HG03342 (cell line): Measurements from ENCODE around the gene IGFBP7.

Experiments
- ATAC-seq: cut with Tn5 transposase; IDR thresholded peaks from one replicate; pipeline ENCODE4 v1.9.1; 2021; ENCODE audit warnings: mild to moderate bottlenecking, moderate library complexity; ENCODE audit not compliant: unreplicated experiment

IGFBP7 gene

DNA sequence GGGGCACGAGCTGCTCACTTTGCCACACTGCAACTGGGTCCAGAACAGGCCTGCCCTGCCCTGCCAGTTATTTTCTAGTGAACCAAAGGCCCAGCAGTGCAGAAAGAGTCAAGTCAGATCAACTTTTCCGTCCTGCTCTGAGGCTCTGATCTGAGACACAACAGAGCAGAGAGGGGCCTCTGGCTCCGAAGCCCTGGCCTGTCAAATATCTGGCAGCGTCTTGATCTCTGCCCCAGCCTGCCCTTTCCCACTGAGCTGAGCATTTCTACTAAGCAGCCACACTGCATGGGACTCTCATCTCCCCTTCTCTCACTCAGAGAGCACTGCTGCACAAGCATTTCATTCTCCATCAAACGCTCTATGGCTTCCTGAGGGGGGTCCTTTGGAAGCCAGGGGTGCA lies 11.8 kb downstream of the IGFBP7 start:
- ATAC-seq = no peak

DNA sequence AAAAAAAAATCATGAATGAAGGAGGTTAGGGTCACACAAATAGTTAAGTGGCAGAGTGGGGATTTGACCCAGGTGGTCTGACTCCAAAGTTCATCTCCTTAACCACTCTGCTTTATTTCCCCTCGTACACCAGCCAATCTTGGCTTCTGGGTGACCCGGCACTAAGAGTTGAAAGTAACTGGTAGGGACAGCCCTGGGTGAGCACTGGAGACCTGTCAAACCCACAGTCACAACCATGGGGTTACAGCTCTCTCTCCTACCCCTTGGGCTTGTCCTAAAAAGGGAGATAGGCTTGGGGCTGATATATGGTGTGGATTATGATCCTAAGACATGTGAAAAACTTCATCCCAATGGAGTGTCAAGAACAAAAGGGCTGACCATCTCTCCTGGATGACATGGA lies 12.5 kb downstream of the IGFBP7 start:
- no peak for ATAC-seq

DNA sequence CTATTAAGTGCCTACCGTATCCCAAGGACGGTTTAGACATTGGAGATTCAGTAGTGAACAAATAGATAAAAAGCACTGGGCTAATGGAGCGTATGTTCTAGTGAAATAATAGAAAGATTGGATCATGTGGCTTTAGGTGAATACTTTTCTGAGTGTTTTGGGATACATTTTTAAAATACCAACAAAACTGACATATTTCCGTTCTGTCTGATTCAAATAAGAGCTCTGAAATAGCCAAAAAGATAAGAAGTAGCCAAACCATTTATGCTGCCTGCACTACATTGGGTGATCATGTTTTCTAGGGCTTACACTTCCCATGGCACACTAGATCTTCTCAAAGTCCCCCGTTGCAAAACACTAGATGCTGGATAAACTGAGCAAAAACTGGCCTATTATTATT lies 14.2 kb downstream of the IGFBP7 start:
- no peak for ATAC-seq

DNA sequence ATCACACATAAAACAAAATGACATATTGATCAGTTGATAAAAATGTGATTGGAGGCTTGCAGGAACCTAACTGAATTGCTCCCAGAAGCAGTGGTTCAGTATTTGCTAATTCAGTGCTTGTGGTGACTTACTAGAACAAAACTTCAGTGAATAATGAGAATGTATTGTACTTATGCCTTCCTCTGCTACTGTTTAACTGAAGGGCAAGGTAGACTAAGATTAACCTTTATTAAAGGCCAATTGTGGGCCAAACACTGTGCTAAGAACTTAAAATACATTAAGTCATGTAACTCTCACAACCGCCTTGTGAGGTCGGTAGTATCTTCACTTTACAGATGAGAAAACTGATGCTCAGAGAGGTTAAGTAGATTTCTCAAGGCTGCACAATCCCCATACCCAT lies 14.9 kb downstream of the IGFBP7 start:
- no peak for ATAC-seq

DNA sequence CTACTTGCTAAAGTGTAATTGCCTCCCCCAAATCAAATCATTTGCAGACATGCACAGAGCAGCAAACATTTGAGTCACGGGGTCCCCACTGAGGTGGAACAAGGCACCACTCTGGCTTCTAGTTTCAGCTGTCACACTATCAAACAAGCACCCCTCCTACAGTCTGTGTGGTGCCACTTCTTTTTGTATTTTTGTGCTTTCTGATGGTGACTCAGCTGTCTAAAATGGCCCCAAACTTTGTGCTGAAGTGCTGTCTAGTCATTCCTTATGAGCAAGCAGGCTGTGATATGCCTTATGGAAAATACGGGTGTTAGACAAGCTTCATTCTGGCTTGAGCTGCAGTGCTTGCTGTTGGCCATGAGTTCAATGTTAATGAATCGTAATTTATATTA lies 15.4 kb downstream of the IGFBP7 start:
- ATAC-seq = no peak

DNA sequence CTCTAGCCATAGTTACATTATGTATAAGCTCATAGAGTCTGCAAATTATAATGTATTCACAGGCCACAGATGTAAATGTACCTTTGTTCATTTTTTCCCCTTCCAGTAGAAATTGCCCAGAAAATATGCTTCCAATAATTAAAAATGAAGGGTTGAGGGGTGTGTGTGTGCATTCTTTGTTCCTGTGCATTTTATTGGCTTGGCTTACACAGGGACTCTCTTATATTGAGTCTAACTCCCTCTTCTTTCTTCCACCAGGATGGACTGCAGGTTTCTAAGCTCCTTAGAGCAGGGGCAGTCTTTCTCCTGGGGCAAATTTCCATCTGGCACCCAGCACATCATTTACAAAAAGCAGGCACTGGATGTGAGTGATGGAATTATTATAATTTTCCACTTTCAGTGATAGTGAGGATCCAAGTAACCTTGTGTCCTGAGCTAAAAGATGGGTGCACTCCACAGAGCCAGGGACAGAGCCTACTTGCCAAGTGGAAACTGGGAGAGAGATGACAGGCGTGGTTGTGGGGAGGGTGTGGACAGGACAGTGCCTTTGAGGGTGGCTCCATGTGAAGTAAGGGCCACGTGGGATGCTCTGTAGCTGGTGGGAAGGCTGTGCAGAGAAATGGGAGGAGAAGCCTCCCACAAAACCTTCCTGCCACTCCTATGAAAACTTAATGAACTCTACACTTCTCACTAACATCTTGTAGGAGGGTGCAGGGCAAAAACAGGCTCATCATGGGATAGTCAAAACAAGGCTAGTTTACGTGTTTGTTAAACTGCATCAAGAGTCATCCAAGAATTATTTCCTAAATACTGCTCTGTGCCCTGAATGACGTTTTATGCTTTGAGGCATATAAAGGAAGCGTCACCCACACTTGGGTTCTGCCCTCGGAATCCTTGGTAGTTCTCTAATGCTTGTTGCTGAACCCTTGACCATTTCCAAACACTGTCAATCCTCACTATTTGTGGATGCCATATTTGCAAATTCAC lies 16.0 kb downstream of the IGFBP7 start:
- no peak for ATAC-seq

DNA sequence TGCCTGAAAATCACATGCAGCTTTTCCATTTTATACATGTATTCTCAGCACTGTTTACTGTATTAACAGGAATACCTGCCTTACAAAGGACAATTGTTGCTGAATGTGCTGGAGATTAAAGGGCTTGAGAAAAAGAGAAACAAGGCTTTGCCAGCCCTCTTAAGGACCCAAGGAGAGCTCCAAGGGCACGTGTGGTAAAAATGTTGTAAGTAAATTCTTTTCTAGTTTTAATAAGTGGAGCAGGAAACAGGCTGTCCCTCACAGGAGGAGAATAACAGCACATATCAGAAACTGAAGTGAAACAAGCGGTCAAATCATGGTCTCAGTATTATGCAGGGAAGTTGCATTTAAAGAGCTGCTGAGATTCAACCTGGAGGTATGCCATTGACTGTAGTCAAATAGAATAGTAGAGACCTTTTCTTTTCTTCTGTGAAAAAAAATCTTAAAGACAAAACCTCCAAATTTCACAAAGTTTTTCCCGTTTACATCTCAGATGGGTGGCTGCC lies 18.5 kb downstream of the IGFBP7 start:
- no peak for ATAC-seq

DNA sequence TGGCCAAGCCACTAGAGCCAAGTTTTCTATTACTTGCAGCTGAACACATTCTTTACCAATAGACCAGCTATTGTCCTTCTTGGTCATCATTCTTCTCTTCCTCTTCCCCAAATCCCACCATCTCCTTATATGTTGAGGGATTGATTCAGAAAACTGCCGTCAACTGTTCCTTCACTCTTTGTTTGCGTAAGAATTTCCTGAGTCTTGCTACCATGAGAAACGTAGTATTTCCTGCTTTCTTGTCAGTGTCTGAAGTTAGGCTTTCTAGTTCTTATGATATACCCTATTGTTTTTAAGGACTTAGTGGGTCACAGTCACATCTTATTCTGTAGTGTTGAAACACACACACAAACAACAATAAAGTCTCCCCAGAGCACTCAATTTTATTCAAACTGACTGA lies 20.1 kb downstream of the IGFBP7 start:
- no peak for ATAC-seq

DNA sequence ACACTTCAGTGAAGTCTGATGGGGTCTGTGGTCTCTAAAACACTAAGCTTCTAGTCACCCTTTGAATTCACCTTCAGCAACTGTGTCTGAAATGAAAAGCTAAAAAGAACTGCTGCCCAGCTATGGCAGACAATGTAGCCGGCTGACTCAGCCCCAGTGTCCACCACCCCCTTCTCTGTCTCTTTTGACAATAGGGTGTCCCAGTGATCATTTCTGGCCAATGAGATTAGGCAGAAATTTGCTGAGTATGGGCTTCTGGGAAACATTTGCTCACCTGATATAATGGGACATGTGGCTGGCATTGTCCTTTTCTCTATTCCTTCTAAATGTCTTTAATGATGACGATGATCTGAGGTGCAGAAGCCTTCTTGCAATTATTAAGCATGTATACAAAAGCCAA lies 20.6 kb downstream of the IGFBP7 start:
- no peak for ATAC-seq

DNA sequence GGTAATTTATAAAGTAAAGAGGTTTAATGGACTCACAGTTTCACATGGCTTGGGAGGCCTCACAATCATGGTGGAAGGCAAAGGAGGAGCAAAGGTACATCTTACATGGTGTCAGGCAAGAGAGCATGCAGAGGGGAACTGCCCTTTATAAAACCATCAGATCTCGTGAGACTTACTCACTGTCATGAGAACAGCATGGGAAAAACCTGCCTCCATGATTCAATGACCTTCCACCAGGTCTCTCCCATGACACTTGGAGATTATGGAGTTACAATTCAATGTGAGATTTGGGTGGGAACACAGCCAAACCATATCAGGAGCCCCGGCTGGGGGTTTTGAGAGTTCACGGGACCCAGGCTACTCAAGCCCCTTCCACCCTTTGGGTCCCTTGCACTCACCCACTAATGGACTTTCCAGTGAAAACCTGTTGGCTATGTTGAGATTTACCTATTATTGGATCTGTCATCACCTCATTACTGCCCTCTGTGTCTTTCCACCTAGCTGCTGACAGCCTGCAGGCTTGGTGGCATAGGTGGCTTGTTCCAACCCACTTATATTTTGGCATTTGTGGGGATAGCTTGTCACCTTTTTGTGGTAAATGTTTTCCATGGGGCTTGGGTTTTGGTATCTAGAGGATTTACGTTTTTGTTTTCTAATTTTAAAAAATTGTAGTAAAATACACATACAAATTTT lies 24.0 kb downstream of the IGFBP7 start:
- no peak for ATAC-seq

DNA sequence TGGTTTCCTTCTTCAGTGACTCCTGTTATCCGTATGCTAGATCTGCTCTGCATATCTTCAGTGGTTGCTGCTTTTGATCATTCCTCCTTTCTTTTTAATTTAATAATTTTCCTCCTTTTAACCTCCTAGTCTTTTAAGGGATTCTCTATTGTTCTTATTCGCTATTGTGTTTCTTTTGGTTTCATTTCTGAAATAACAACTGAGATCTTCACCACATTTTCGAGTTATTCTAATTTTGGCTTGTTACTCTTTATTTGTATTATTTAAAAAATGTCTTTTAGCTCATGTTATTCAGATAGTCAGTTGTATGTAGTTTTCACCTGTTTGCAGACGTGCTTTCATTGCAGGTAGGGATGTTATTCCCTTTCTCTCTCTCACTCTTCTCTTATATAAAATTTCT lies 24.9 kb downstream of the IGFBP7 start:
- no peak for ATAC-seq

DNA sequence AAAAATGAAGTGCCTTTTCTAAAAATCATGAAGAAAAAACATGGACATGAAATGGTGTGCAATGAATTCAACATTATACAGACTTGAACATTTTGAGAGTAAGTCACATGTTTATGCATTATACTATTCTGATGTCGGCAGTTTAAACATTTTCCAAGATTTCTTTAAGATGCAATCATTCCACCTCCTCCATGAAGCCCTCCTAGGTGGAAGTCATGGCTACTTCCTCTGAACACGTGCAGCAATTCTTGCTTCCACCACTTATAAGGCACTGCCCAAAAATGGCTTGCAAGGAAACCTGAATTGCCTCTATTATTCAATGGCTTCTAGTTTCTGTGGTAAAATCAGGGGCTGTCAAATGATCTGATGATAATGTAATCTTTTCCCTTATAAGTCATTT lies 25.8 kb downstream of the IGFBP7 start:
- no peak for ATAC-seq

DNA sequence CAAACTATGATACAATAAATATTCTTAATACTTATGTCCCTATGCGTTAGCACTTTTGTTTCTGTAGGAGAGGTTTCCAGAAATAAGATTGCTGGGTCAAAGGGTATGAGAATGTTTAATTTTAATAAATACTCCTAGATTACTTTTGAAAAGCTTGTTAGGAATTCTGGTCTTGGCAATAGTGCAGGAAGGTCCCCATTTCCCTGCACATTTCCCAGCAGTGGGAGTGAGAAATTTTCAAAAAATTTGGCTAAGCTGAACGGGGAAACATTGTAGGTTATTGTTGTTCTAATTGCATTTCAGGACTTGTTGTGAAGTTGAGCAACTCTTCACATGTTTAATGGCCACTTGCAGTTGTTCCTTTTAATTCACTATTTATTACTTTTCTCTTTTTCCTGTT lies 27.1 kb downstream of the IGFBP7 start:
- ATAC-seq = no peak

DNA sequence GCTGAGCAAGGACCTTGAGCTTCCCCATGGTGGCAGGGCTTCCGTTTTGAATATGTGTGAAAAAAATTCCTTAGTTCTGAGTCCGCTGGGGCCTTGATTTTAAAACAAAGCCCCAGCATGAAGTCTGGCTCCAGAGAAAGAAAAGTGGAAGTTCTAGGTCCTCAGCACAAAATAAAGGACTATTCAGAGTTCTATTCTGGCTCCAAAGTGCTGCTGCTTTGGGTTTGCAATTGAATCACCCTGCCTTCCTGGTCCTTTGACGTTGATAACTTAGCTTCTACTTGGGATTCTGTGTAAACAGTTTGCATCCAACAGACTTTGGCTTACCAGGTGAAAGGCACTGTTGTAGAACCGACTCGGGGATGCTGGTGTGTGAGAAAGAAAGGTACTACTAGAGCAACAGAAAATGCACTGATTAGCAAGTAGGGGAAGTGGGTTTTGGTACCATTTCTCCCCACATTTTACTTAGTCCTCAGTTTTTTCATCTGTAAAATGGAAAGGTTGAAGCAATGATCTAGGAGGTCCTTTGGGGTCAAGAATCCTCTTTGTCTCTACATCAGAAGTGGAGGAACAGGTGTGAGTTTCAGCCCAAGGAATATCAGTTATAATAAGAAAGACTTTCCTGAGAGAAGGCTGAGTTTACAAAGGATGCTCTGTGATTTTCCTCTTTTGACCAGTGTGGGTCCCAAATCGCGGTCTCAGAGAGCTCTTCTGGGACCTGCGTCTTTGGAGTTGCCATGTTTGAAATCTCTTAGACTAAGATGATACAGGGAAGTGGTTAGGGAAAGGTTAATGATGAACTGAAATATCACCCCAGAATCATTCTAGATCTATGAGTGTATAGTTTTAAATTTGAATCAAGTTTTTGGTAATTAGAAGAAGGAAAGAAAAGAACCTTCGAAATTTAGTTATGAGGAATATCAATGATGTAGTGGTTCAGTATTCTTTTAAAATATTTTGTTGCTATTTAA lies 28.2 kb downstream of the IGFBP7 start:
- no peak for ATAC-seq

DNA sequence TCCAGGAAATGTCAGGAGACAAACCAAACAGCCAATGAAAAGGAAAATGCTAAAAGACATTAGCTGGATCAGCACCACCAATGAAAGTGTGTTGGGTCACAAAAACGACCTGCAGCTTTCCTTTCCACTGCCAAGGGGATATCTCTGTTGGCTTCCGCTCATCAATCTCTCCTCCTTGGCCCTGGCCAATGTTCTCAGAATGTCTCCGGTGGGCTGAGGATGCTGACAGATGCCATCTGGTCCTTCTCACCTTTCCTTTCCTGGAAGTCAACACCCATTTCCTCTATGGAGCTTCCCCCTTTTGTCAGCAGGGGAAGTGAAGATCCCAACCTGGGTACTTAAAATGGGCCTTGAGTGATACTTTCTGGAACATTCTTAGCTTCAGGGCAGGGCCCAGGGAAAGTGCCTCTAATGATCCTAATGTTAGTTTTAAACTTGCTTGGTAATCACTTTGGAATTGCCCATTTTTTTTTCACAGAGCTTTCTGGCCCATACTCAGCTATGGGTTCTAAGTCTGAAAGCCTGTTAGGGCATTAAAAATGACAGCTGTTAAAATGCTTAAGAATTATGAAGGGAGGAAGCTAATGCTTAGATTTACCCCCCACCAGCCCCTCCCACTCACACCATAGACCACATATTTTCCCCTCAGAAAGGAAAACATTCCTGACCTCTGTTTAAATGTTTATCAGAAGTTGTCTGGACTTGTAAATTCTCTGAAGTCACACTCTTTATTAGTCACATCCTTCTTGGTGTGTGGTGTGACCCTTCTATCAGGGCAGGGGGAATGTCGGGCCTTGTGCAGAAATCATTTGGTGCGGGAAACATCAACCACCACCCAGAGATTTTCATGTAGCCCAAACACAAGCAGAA lies 29.2 kb downstream of the IGFBP7 start:
- ATAC-seq = no peak

DNA sequence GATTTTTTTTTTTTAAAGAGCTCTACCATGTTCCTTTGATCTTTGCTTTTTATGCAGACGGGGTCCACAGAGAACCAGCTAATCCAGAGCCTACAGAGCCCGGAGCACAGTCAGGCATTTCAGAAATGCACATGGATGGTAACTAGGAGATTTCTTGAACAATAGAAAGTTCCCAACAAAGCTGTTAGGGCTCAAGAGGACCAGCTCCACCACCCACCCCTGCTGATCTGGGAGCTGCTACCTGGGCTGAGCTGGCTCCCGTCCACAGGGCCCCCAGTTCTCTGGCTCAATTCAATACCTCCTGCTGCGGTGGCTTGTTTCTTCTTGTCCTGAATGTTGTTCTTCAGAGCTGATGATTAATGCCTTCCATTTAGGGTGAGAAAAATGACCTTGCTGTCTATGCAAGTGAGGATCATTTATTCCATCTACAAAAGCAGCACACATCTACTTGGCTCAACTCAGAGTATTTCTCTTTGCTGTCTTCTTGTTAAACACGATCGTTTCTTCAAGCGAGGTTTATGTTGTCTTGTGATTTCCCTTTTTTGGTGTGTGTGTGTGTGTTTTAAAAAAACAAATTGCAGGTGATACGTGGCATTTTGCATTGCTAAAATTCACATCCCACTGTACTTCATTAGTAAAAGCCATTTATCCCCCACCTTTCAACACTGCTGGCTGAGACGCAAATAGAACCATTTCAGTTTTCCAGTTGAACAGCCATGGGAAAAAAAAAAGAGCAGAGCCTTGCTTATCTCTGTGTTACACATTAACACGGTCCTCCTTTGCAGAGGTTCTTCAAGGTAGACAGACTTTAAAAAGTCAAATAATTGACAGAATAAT lies 31.3 kb downstream of the IGFBP7 start:
- no peak for ATAC-seq

DNA sequence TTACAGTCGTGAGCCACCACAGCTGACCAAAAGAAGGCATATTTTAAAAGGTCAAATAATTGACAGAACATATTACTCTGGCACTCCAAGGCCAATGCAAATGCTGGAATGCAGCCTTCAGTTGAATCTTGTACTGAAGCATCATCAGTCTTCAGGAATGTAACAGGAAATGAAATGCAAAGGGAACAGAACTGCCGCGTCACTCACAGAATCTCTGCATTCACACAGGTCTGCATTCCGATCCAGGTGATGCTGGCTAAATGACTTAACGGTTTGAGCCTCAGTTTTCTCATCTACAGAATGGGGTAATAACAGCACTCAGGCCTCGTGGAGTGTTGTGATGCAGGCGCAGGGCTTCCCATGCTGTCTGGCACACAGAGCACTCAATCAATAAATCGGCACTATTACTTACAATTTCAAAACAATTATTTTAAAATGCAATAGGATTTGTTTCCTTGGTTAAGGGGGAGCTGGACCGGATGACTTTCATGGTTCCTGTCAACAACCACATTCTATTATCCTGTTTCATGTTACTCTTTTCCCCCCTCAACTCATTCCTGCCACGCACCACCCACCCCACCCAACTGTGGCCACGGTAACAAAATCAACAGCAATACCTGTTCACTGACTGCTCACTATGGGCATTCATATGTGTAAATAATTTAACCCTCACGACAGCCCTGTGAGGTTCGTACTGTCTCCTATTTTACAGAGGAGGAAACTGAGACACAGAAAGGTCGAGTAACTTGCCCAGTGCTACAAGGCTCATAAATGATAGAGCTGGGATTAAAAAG lies 32.4 kb downstream of the IGFBP7 start:
- ATAC-seq = no peak

DNA sequence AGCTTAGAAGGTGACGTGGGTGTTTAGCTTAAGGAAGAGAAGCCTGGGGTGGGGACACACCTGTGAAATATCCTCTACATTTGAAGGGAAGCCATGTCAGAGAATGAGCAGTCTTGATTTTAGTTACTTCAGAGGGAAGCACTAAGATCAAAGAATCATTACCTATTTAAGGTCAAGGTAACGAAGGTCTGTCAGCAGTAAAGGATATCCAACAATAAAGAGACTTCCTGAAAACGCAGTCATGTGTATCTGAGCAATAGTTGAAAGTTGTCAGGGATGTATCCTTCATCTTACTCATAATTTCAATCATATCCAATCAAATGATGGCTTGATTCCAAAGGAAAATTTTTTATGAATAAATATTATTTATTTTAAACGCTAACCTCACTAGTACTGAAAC lies 33.5 kb downstream of the IGFBP7 start:
- ATAC-seq = no peak
